HepG2 (cell line): Measurements from ENCODE around the gene NCKIPSD. TPM values are rescaled to one million over a fixed set of nuclear protein-coding genes. Genes with fewer than 3 reads are reported as not detected.

Experiments used
- ATAC-seq: fragments of 200-7000 bp; cut with Tn5 transposase; 3 replicates; pipeline ENCODE4 v1.9.1; 2020; ENCODE audit warnings: mild to moderate bottlenecking, moderate library complexity
- BruUV-seq: library from RNA; stranded (reverse); fragments of 400-500 nt; replicated peaks from 2 replicates; lab custom pipeline; 2021; lab: Mats Ljungman, UMichigan
- CTCF ChIA-PET: fragments of 300-600 bp; formaldehyde crosslinking; extraction: SDS; loops from one replicate; lab custom pipeline; 2021; ENCODE audit warnings: low total read pairs, inconsistent platforms, low intra/inter-chr PET ratio; lab: Yijun Ruan, JAX
- POLR2A ChIA-PET: fragments of 350-600 bp; sonication (Branson Sonifier 250); formaldehyde crosslinking; loops from one replicate; lab custom pipeline; 2020; ENCODE audit warnings: antibody characterized with exemption, inconsistent platforms; lab: Yijun Ruan, JAX
- DNase-seq: peaks from one replicate; pipeline ENCODE4 v3.0.0-alpha.2; 2015; ENCODE audit warnings: low spot score
- FAIRE-seq: peaks from 3 replicates; lab custom pipeline; 2011; peaks lifted over from hg19 to GRCh38; lab: Jason Lieb, UNC
- H2AFZ ChIP-seq: one replicate; pipeline ENCODE4 v1.6.1; 2011; ENCODE audit warnings: low read length, inconsistent platforms
- H3K27ac ChIP-seq: fragments of 300-600 bp; 3 replicates; pipeline ENCODE4 v1.8.0; 2011; ENCODE audit warnings: mixed run types, mild to moderate bottlenecking, mixed read lengths, low read length, inconsistent platforms; ENCODE audit not compliant: insufficient read depth; ENCODE audit errors: extremely low read length
- H3K27me3 ChIP-seq, 2 experiments: fragments of 200-600 bp in 1 of 2; 2 replicates in 1 of 2; 3 replicates in 1 of 2; pipeline versions ENCODE4 v1.6.0 to v1.8.0; 2011; ENCODE audit warnings: low read length in 2 of 2, mild to moderate bottlenecking in 2 of 2, moderate library complexity in 2 of 2, inconsistent platforms in 1 of 2; ENCODE audit not compliant: insufficient read depth in 2 of 2, control insufficient read depth in 1 of 2
- H3K36me3 ChIP-seq, 2 experiments: fragments of 200-600 bp in 1 of 2; replicated peaks in 1 of 2; 2 replicates in 1 of 2; 3 replicates in 1 of 2; pipeline versions ENCODE4 v1.5.1 to v1.8.0; 2011; ENCODE audit warnings: low read length in 2 of 2, inconsistent platforms in 1 of 2; ENCODE audit not compliant: insufficient read depth in 2 of 2, control insufficient read depth in 1 of 2
- H3K4me1 ChIP-seq: 2 replicates; pipeline ENCODE4 v1.5.1; 2012; ENCODE audit warnings: low read length, inconsistent platforms; ENCODE audit not compliant: insufficient read depth
- H3K4me2 ChIP-seq: 2 replicates; pipeline ENCODE4 v1.6.0; 2011; ENCODE audit warnings: low read depth, low read length, inconsistent platforms
- H3K4me3 ChIP-seq, 3 experiments: fragments of 200-600 bp in 1 of 3; sonication (generic), shearing (Covaris generic) in 1 of 3; replicated peaks in 1 of 3; 2 replicates each; pipeline ENCODE4 v1.5.1; 2011 to 2016; ENCODE audit warnings: low read length in 3 of 3, inconsistent platforms in 2 of 3, low read depth in 2 of 3, mild to moderate bottlenecking in 2 of 3, control low read depth in 1 of 3, mixed read lengths in 1 of 3; ENCODE audit not compliant: insufficient read depth in 1 of 3
- H3K79me2 ChIP-seq: one replicate; pipeline ENCODE4 v1.6.1; 2011; ENCODE audit warnings: low read length, inconsistent platforms; ENCODE audit not compliant: insufficient read depth
- H3K9ac ChIP-seq: 2 replicates; pipeline ENCODE4 v1.6.0; 2011; ENCODE audit warnings: mild to moderate bottlenecking, low read depth, low read length, inconsistent platforms; ENCODE audit not compliant: insufficient read depth
- H3K9me3 ChIP-seq: 2 replicates; pipeline ENCODE4 v1.5.1; 2012; ENCODE audit warnings: mild to moderate bottlenecking, low read length
- H4K20me1 ChIP-seq: 2 replicates; pipeline ENCODE4 v1.6.0; 2011; ENCODE audit warnings: inconsistent platforms, mild to moderate bottlenecking, low read length, moderate library complexity; ENCODE audit not compliant: insufficient read depth
- ATRX ChIP-seq: sonication (generic); formaldehyde crosslinking; IDR thresholded peaks from 2 replicates; pipeline ENCODE4 v1.4.0; 2020; ENCODE audit warnings: missing genetic modification reagents, borderline replicate concordance
- CBX1 ChIP-seq: IDR thresholded peaks from one replicate; pipeline ENCODE4 v1.6.1; 2016; ENCODE audit warnings: antibody characterized with exemption, low read depth
- CEBPB ChIP-seq: IDR thresholded peaks from 2 replicates; pipeline ENCODE4 v1.6.1; 2011; ENCODE audit warnings: low read depth, low read length, improper control_type of control experiment, borderline replicate concordance
- ETV6 ChIP-seq: sonication (generic); formaldehyde crosslinking; conservative IDR thresholded peaks from 2 replicates; pipeline ENCODE4 v1.4.0; 2020; ENCODE audit warnings: missing genetic modification reagents
- FOXJ3 ChIP-seq: sonication (generic); formaldehyde crosslinking; IDR thresholded peaks from 2 replicates; pipeline ENCODE4 v1.4.0; 2020; ENCODE audit warnings: missing genetic modification reagents, mild to moderate bottlenecking, borderline replicate concordance
- HNRNPLL ChIP-seq: fragments of 200-400 bp; formaldehyde crosslinking; IDR thresholded peaks from 2 replicates; pipeline ENCODE4 v1.6.1; 2017; ENCODE audit warnings: mild to moderate bottlenecking, low read depth, low read length; ENCODE audit not compliant: poor library complexity, severe bottlenecking
- MLX ChIP-seq: IDR thresholded peaks from 2 replicates; pipeline ENCODE4 v1.6.1; 2016
- MTF2 ChIP-seq: sonication (generic); formaldehyde crosslinking; IDR thresholded peaks from 2 replicates; pipeline ENCODE4 v1.5.0; 2020; ENCODE audit warnings: missing genetic modification reagents, borderline replicate concordance
- RBAK ChIP-seq: sonication (generic); formaldehyde crosslinking; IDR thresholded peaks from 2 replicates; pipeline ENCODE4 v1.5.1; 2020; ENCODE audit warnings: mild to moderate bottlenecking, missing genetic modification reagents
- SNAPC5 ChIP-seq: sonication (generic); formaldehyde crosslinking; IDR thresholded peaks from 2 replicates; pipeline ENCODE4 v1.8.1; 2023; ENCODE audit warnings: mild to moderate bottlenecking, missing genetic modification reagents, borderline replicate concordance
- SOX5 ChIP-seq: IDR thresholded peaks from 2 replicates; pipeline ENCODE4 v1.6.1; 2016; ENCODE audit warnings: borderline replicate concordance
- ZC3H4 ChIP-seq: sonication (generic); formaldehyde crosslinking; IDR thresholded peaks from 2 replicates; pipeline ENCODE4 v1.4.0; 2020; ENCODE audit warnings: missing genetic modification reagents, borderline replicate concordance
- ZNF143 ChIP-seq: sonication (generic); formaldehyde crosslinking; IDR thresholded peaks from 2 replicates; pipeline ENCODE4 v1.4.0; 2020; ENCODE audit warnings: missing genetic modification reagents
- ZNF282 ChIP-seq: fragments of 450-650 bp; IDR thresholded peaks from 2 replicates; pipeline ENCODE4 v1.6.1; 2018; ENCODE audit not compliant: partially characterized antibody
- ZNF333 ChIP-seq: sonication (generic); formaldehyde crosslinking; IDR thresholded peaks from 2 replicates; pipeline ENCODE4 v1.4.0; 2020; ENCODE audit warnings: mild to moderate bottlenecking, missing genetic modification reagents, borderline replicate concordance
- ZNF709 ChIP-seq: sonication (generic); formaldehyde crosslinking; IDR thresholded peaks from 2 replicates; pipeline ENCODE4 v1.5.0; 2020; ENCODE audit warnings: mild to moderate bottlenecking, missing genetic modification reagents
- WGBS: methylation state at CpG from one replicate; pipeline ENCODE4 v1.1.6; 2017; ENCODE audit warnings: low lambda C conversion rate; 5-methylcytosine and 5-hydroxymethylcytosine counted together
- in situ Hi-C: cut with HindIII; loops from 2 replicates; pipeline ENCODE4 v1.10.0; 2017; ENCODE audit warnings: low pct_unique_long_range_greater_than_20kb; ENCODE audit not compliant: extremely low pct_ligation_motif_present
- intact Hi-C: fragments of 100-400 bp; cut with micrococcal nuclease; formaldehyde crosslinking; loops from one replicate; pipeline ENCODE4 v1.10.0; 2022; ENCODE audit not compliant: unreplicated experiment
- polyA plus RNA-seq, 8 experiments: library from polyadenylated mRNA; depleted of rRNA in 3 of 8; stranded (reverse) in 7 of 8; unstranded in 1 of 8; fragments of >200 nt; fragmentation: Illumina TruSeq in 4 of 8; extraction: Trizol in 4 of 8; gene quantifications; 2 replicates each; pipeline versions ENCODE4 v1.2.1 to v1.2.3, GENCODE V29; 2011 to 2016; ENCODE audit warnings: low read depth in 4 of 8, missing spikeins in 1 of 8, mixed read lengths in 1 of 8; ENCODE audit not compliant: insufficient read depth in 1 of 8
- total RNA-seq, 5 experiments: library from RNA; depleted of rRNA; stranded (reverse); fragments of >200 nt; fragmentation: Illumina TruSeq; extraction: Trizol; gene quantifications; 2 replicates each; pipeline ENCODE4 v1.2.3, GENCODE V29; 2016; ENCODE audit warnings: low read depth in 1 of 5

NCKIPSD gene
- total and polyA plus RNA-seq, 2 of the 13 experiments (the other 11 are each of a cell fraction or from before 2014, with no cell fraction given), result 13.5 to 35.2 TPM

- FAIRE-seq (no peak), ATAC-seq (no peak), DNase-seq (no peak)
- H3K4me2 ChIP-seq, result no peak overlapping the region
- no peaks in the 10 kb centered on the region for H3K27me3 ChIP-seq
- H2AFZ ChIP-seq, result no peak overlapping the region
- H3K9me3 ChIP-seq, result no peaks in the 10 kb centered on the region
- H3K4me3 ChIP-seq, result no peak overlapping the region
- TF ChIP-seq ZC3H4 (CRISPR knock-in tag) (no peak), CBX1 (no peak), SOX5 (CRISPR knock-in tag) (no peak), MLX (CRISPR knock-in tag) (no peak), RBAK (no peak), ZNF143 (CRISPR knock-in tag) (no peak), ZNF282 (no peak), ZNF709 (no peak), FOXJ3 (CRISPR knock-in tag) (no peak), SNAPC5 (CRISPR knock-in tag) (no peak), CEBPB (no peak), ZNF333 (no peak), ATRX (no peak), MTF2 (CRISPR knock-in tag) (no peak), HNRNPLL (no peak), ETV6 (CRISPR knock-in tag) (no peak)
- peaks cover 0 to 3% of the 10 kb centered on the region in 2 experiments; a peak in 3 of 5 replicates for H3K36me3 ChIP-seq
- H4K20me1 ChIP-seq, result no peaks in the 10 kb centered on the region
- no peak overlapping the region for H3K9ac ChIP-seq
- ChIA-PET POLR2A (no interaction called here), CTCF (no interaction called here)
- no peaks in the 10 kb centered on the region for H3K79me2 ChIP-seq
- BruUV-seq, result no TSS peak
- H3K4me1 ChIP-seq, result peaks cover 10% of the 10 kb centered on the region; the same call in 1 of the 2 replicates
- intact Hi-C loops, result no loop called here
- 77% methylated on average over 8 of the region's 15 CpGs for WGBS
- in situ Hi-C loops, result no loop called here
- no peak overlapping the region for H3K27ac ChIP-seq
These were observed 37.4 kb downstream of the NCKIPSD start for GRCh38 chr3:48648188-48648850.
